Endothelial cell of umbilical vein (primary cell): ENCODE measurements around the gene MMRN2. TPM values are rescaled to one million over a fixed set of nuclear protein-coding genes. Genes with fewer than 3 reads are reported as not detected.

Experiments used
- BruUV-seq: library from RNA; stranded (reverse); fragments of 400-500 nt; replicated peaks from 2 replicates; lab custom pipeline; 2021; lab: Mats Ljungman, UMichigan
- CTCF ChIA-PET: fragments of 300-600, 350-600 bp; sonication (Branson Sonifier 250); formaldehyde crosslinking; loops from one replicate; lab custom pipeline; 2021; ENCODE audit warnings: antibody characterized with exemption, inconsistent platforms; lab: Charles Lee
- POLR2A ChIA-PET: fragments of 300-600, 350-600 bp; sonication (Branson Sonifier 250); formaldehyde crosslinking; loops from one replicate; lab custom pipeline; 2021; ENCODE audit warnings: antibody characterized with exemption, inconsistent platforms; lab: Charles Lee
- DNase-seq: peaks from one replicate; pipeline ENCODE4 v3.0.0-alpha.2; 2011; ENCODE audit warnings: low read depth, low spot score
- FAIRE-seq: peaks from 2 replicates; lab custom pipeline; 2011; peaks lifted over from hg19 to GRCh38; lab: Jason Lieb, UNC
- H2AFZ ChIP-seq: 2 replicates; pipeline ENCODE4 v1.6.0; 2012; ENCODE audit warnings: low read depth, low read length, control low read depth, inconsistent platforms
- H3K27ac ChIP-seq: 2 replicates; pipeline ENCODE4 v1.5.1; 2011; ENCODE audit warnings: low read depth, mild to moderate bottlenecking, control low read depth, low read length, moderate library complexity; ENCODE audit not compliant: insufficient read depth
- H3K27me3 ChIP-seq, 2 experiments: 2 replicates each; pipeline versions ENCODE4 v1.6.0 to v1.6.1; 2011; ENCODE audit warnings: low read length in 2 of 2, mixed read lengths in 1 of 2; ENCODE audit not compliant: control insufficient read depth in 2 of 2, insufficient read depth in 2 of 2
- H3K36me3 ChIP-seq, 2 experiments: 2 replicates in 1 of 2; 3 replicates in 1 of 2; pipeline ENCODE4 v1.5.1; 2011; ENCODE audit warnings: low read length in 2 of 2, mild to moderate bottlenecking in 1 of 2, moderate library complexity in 1 of 2; ENCODE audit not compliant: control insufficient read depth in 2 of 2, insufficient read depth in 2 of 2; ENCODE audit errors: extremely low read depth in 1 of 2
- H3K4me1 ChIP-seq: 3 replicates; pipeline ENCODE4 v1.5.1; 2011; ENCODE audit warnings: mild to moderate bottlenecking, low read length; ENCODE audit not compliant: control insufficient read depth, insufficient read depth; ENCODE audit errors: extremely low read depth
- H3K4me2 ChIP-seq: 2 replicates; pipeline ENCODE4 v1.6.1; 2011; ENCODE audit warnings: low read length, control low read depth, mixed read lengths; ENCODE audit not compliant: insufficient read depth
- H3K4me3 ChIP-seq, 3 experiments: fragments of 200-600 bp in 1 of 3; sonication (generic), shearing (Covaris generic) in 1 of 3; replicated peaks in 1 of 3; 2 replicates each; pipeline ENCODE4 v1.5.1; 2011 to 2016; ENCODE audit warnings: control low read depth in 3 of 3, low read length in 3 of 3, mild to moderate bottlenecking in 2 of 3, inconsistent platforms in 1 of 3, low read depth in 1 of 3, moderate library complexity in 1 of 3; ENCODE audit not compliant: insufficient read depth in 1 of 3
- H3K79me2 ChIP-seq: 2 replicates; pipeline ENCODE4 v1.6.0; 2012; ENCODE audit warnings: low read length, inconsistent platforms; ENCODE audit not compliant: control insufficient read depth, insufficient read depth
- H3K9ac ChIP-seq: replicated peaks from 2 replicates; pipeline ENCODE3; 2011; ENCODE audit warnings: low read length, control low read depth; ENCODE audit not compliant: insufficient read depth; ENCODE audit errors: extremely low read depth
- H3K9me1 ChIP-seq: replicated peaks from 3 replicates; pipeline ENCODE4 v1.6.0; 2011; ENCODE audit warnings: mild to moderate bottlenecking, low read length; ENCODE audit not compliant: control insufficient read depth, insufficient read depth; ENCODE audit errors: extremely low read depth
- H3K9me3 ChIP-seq: replicated peaks from 2 replicates; pipeline ENCODE4 v1.5.1; 2012; ENCODE audit warnings: low read length, inconsistent platforms; ENCODE audit not compliant: control insufficient read depth, insufficient read depth
- H4K20me1 ChIP-seq: replicated peaks from 2 replicates; pipeline ENCODE3; 2011; ENCODE audit warnings: mild to moderate bottlenecking, low read length; ENCODE audit not compliant: control insufficient read depth, insufficient read depth; ENCODE audit errors: extremely low read depth
- EZH2 ChIP-seq: IDR thresholded peaks from 2 replicates; pipeline ENCODE4 v1.6.1; 2012; ENCODE audit warnings: borderline replicate concordance, low read depth, mild to moderate bottlenecking, moderate library complexity, low read length, inconsistent platforms; ENCODE audit not compliant: severe bottlenecking
- FOS ChIP-seq: IDR thresholded peaks from 2 replicates; pipeline ENCODE4 v1.6.1; 2011; ENCODE audit warnings: mild to moderate bottlenecking, low read length, moderate library complexity, borderline replicate concordance; ENCODE audit not compliant: insufficient read depth
- GATA2 ChIP-seq: IDR thresholded peaks from 2 replicates; pipeline ENCODE4 v1.7.0; 2011; ENCODE audit warnings: low read depth, mild to moderate bottlenecking, moderate library complexity, mixed read lengths, low read length; ENCODE audit not compliant: insufficient read length, insufficient read depth
- JUN ChIP-seq: IDR thresholded peaks from 2 replicates; pipeline ENCODE4 v1.6.1; 2011; ENCODE audit warnings: borderline replicate concordance, low read depth; ENCODE audit not compliant: insufficient read length, insufficient read depth
- POLR2A ChIP-seq: IDR thresholded peaks from 2 replicates; pipeline ENCODE4 v1.6.1; 2012; ENCODE audit warnings: low read depth, mild to moderate bottlenecking, control low read depth, low read length
- dilution Hi-C: fragments of 300-500 bp; cut with MboI; formaldehyde crosslinking; loops from one replicate; pipeline ENCODE4 v1.15.0; 2019; ENCODE audit warnings: low sequenced_read_pairs; ENCODE audit not compliant: extremely low pct_ligation_motif_present
- intact Hi-C: fragments of 100-400 bp; cut with micrococcal nuclease; formaldehyde crosslinking; loops from one replicate; pipeline ENCODE4 v1.10.0; 2022
- polyA plus RNA-seq, 4 experiments: library from polyadenylated mRNA; depleted of rRNA in 3 of 4; stranded (reverse) in 3 of 4; unstranded in 1 of 4; fragments of >200 nt; gene quantifications; 2 replicates each; pipeline versions ENCODE4 v1.2.1 to v1.2.3, GENCODE V29; 2011 to 2012; ENCODE audit warnings: missing spikeins in 1 of 4
- total RNA-seq: library from RNA; stranded (reverse); gene quantifications from 2 replicates; pipeline ENCODE4 v1.2.3, GENCODE V29; 2021
- TF ChIP-seq, protein P1 (sequence below), 2 donors: IDR thresholded peaks; 1 replicate in 1 of 2; 2 replicates in 1 of 2; pipeline ENCODE4 v1.5.1; 2011; ENCODE audit warnings: low read length in 2 of 2, mild to moderate bottlenecking in 2 of 2, moderate library complexity in 2 of 2, control low read depth in 1 of 2, inconsistent platforms in 1 of 2, low read depth in 1 of 2; ENCODE audit not compliant: insufficient read depth in 1 of 2; ENCODE audit errors: extremely low read depth in 1 of 2
- TF ChIP-seq, protein P2 (sequence below): IDR thresholded peaks from 2 replicates; pipeline ENCODE4 v1.6.1; 2011; ENCODE audit not compliant: insufficient read depth, insufficient read length

MMRN2 gene
- total and polyA plus RNA-seq, 2 donors (not counting 3 experiments of a cell fraction or from before 2014, with no cell fraction given) = 154 to 169 TPM

DNA sequence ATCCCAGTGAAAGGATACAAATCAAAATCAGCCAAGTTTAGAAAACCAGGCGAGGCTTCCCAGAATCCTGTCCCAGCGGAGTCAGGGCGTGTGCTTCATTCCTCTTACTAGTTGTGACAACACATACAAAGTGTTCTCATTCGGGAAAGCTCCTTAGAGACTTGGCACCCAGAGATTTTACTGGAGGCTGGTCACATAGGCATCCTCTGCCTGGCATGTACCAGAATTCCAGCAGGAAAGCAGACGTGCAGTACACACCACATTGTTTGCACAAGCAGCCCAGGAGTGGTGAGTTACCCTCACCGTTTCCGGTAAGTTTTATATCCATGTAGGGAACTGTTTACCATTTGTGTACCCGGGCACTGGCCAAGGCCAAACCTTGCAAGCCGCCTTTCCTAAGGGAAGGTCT lies 34.9 kb downstream of the MMRN2 start:
- Histone ChIP-seq H3K4me2 (no peak overlapping the region), H3K9me1 (no peaks in the 10 kb centered on the region), H2AFZ (no peak overlapping the region), H3K79me2 (no peaks in the 10 kb centered on the region), H3K36me3 (no peaks in the 10 kb centered on the region), H3K4me1 (no peaks in the 10 kb centered on the region), H3K9me3 (no peaks in the 10 kb centered on the region), H4K20me1 (no peaks in the 10 kb centered on the region), H3K9ac (no peak overlapping the region), H3K4me3 (no peak overlapping the region), H3K27ac (no peak overlapping the region), H3K27me3 (peaks cover 4 to 6% of the 10 kb centered on the region in 2 experiments)
- no peak for FAIRE-seq
- dilution Hi-C loops = no loop called here
- TF ChIP-seq, protein P1, sequence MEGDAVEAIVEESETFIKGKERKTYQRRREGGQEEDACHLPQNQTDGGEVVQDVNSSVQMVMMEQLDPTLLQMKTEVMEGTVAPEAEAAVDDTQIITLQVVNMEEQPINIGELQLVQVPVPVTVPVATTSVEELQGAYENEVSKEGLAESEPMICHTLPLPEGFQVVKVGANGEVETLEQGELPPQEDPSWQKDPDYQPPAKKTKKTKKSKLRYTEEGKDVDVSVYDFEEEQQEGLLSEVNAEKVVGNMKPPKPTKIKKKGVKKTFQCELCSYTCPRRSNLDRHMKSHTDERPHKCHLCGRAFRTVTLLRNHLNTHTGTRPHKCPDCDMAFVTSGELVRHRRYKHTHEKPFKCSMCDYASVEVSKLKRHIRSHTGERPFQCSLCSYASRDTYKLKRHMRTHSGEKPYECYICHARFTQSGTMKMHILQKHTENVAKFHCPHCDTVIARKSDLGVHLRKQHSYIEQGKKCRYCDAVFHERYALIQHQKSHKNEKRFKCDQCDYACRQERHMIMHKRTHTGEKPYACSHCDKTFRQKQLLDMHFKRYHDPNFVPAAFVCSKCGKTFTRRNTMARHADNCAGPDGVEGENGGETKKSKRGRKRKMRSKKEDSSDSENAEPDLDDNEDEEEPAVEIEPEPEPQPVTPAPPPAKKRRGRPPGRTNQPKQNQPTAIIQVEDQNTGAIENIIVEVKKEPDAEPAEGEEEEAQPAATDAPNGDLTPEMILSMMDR (IDR thresholded peaks at IDR 0.05; ENCODE audit: extremely low read depth in 1 of 2, insufficient read depth in 1 of 2, low read depth in 1 of 2, low read length in 2 of 2) = no peak
- no peak for TF ChIP-seq EZH2
- intact Hi-C loops = no loop called here
- CTCF ChIA-PET = no interaction called here
- POLR2A ChIA-PET = no interaction called here
- DNase-seq = no peak
- no TSS peak for BruUV-seq

DNA sequence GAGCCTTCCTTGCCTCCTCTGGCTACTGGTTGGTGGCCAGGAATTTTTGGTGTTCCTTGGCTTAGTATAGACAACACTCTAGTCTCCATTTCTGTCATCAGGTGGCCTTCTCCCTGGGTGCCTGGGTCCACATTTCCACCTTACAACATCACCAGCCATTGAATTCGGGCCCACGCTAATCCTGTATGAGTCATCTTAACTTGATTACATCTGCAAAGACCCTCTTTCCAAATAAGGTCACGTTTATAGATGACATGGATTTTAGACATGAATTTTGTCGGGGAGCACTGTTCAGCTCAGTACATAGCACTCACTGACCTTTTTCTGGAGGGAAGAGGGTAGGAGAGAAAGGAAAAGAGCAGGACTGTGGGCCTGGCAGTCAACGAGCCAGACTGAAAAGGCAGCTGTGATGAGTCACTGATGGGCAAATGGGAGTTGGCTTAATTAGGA lies 39.4 kb downstream of the MMRN2 start:
- no peaks in the 10 kb centered on the region for H4K20me1 ChIP-seq
- no peak overlapping the region for H3K27ac ChIP-seq
- H3K36me3 ChIP-seq = no peaks in the 10 kb centered on the region
- dilution Hi-C loops (no loop called here), intact Hi-C loops (no loop called here)
- H3K9ac ChIP-seq = no peak overlapping the region
- no peak overlapping the region for H3K4me2 ChIP-seq
- TF ChIP-seq, protein P1 (IDR thresholded peaks at IDR 0.05; ENCODE audit: extremely low read depth in 1 of 2, insufficient read depth in 1 of 2, low read depth in 1 of 2, low read length in 2 of 2) = no peak
- no peak for TF ChIP-seq JUN
- TF ChIP-seq FOS = peak; percentile 28
- no peak for TF ChIP-seq GATA2
- no peak for TF ChIP-seq POLR2A
- TF ChIP-seq, protein P2, sequence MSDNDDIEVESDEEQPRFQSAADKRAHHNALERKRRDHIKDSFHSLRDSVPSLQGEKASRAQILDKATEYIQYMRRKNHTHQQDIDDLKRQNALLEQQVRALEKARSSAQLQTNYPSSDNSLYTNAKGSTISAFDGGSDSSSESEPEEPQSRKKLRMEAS = no peak
- POLR2A ChIA-PET = no interaction called here
- H3K4me1 ChIP-seq = no peaks in the 10 kb centered on the region
- peaks cover 11 to 24% of the 10 kb centered on the region in 2 experiments for H3K27me3 ChIP-seq
- no TSS peak for BruUV-seq
- no peaks in the 10 kb centered on the region for H3K9me3 ChIP-seq
- DNase-seq = no peak
- H2AFZ ChIP-seq = no peak overlapping the region
- H3K4me3 ChIP-seq = no peak overlapping the region
- H3K79me2 ChIP-seq = no peaks in the 10 kb centered on the region
- no peak for FAIRE-seq
- CTCF ChIA-PET = interaction anchor here (1.4 to 1.6 kb wide), 2 partner anchors 18 to 222 kb away, joined by 4 read pairs; no protein-coding TSS in a partner anchor
- no peaks in the 10 kb centered on the region for H3K9me1 ChIP-seq
